K562 (cell line): ENCODE data around the gene TSC22D3. TPM values are rescaled to one million over a fixed set of nuclear protein-coding genes. Genes with fewer than 3 reads are reported as not detected.

Experiments
- BCL6 ChIP-seq: fragments of 250-450 bp; sonication (Bioruptor Pico); IDR thresholded peaks from 2 replicates; pipeline ENCODE4 v1.4.0; 2020
- CBFB ChIP-seq: sonication (generic); formaldehyde crosslinking; IDR thresholded peaks from 2 replicates; pipeline ENCODE4 v1.4.0; 2020; ENCODE audit warnings: mild to moderate bottlenecking, missing genetic modification reagents
- DIDO1 ChIP-seq: fragments of 450-650 bp; IDR thresholded peaks from 2 replicates; pipeline ENCODE4 v1.6.1; 2016; ENCODE audit warnings: low read depth, missing biosample characterization, missing genetic modification characterization
- ETV1 ChIP-seq: fragments of 450-650 bp; conservative IDR thresholded peaks from 2 replicates; pipeline ENCODE4 v1.6.1; 2016; ENCODE audit warnings: missing genetic modification characterization, control low read depth, low read depth, missing compliant biosample characterization
- FOXP4 ChIP-seq: sonication (generic); formaldehyde crosslinking; IDR thresholded peaks from 2 replicates; pipeline ENCODE4 v1.8.0; 2022; ENCODE audit warnings: mild to moderate bottlenecking, missing genetic modification reagents, borderline replicate concordance
- FUS ChIP-seq: fragments of 200-400 bp; formaldehyde crosslinking; optimal IDR thresholded peaks from 2 replicates; pipeline ENCODE3; 2017; ENCODE audit warnings: low read depth, low read length
- GABPB2 ChIP-seq: fragments of 250-450 bp; sonication (Bioruptor Pico); conservative IDR thresholded peaks from 2 replicates; pipeline ENCODE4 v1.5.1; 2021; ENCODE audit warnings: mild to moderate bottlenecking
- JUND ChIP-seq, 2 experiments: IDR thresholded peaks; 2 replicates in 1 of 2; 3 replicates in 1 of 2; pipeline ENCODE4 v1.6.1; 2011; ENCODE audit warnings: borderline replicate concordance in 2 of 2, low read depth in 2 of 2, low read length in 2 of 2, improper control_type of control experiment in 1 of 2, missing biosample characterization in 1 of 2, missing genetic modification characterization in 1 of 2, missing genetic modification reagents in 1 of 2
- KLF13 ChIP-seq: fragments of 450-650 bp; IDR thresholded peaks from 2 replicates; pipeline ENCODE4 v1.6.1; 2016; ENCODE audit warnings: missing genetic modification characterization, low read depth, mild to moderate bottlenecking, missing compliant biosample characterization, moderate library complexity, borderline replicate concordance
- LEF1 ChIP-seq: fragments of 450-650 bp; IDR thresholded peaks from 2 replicates; pipeline ENCODE4 v1.6.1; 2016; ENCODE audit warnings: mild to moderate bottlenecking
- NFE2L1 ChIP-seq: fragments of 450-650 bp; IDR thresholded peaks from 2 replicates; pipeline ENCODE4 v1.6.1; 2016; ENCODE audit warnings: missing genetic modification characterization, low read depth, mild to moderate bottlenecking, missing compliant biosample characterization, moderate library complexity, borderline replicate concordance
- PCBP1 ChIP-seq: fragments of 200-400 bp; formaldehyde crosslinking; IDR thresholded peaks from 2 replicates; pipeline ENCODE4 v1.6.1; 2018; ENCODE audit warnings: mild to moderate bottlenecking, low read depth, low read length; ENCODE audit not compliant: poor library complexity, severe bottlenecking
- USF2 ChIP-seq: sonication (generic); formaldehyde crosslinking; IDR thresholded peaks from 2 replicates; pipeline ENCODE4 v1.5.0; 2020; ENCODE audit warnings: missing genetic modification reagents
- ZNF445 ChIP-seq: fragments of 250-450 bp; sonication (Bioruptor Pico); IDR thresholded peaks from 2 replicates; pipeline ENCODE4 v1.4.0; 2020; ENCODE audit warnings: low read depth, mild to moderate bottlenecking, moderate library complexity
- ZNF668 ChIP-seq: fragments of 250-450 bp; sonication (Bioruptor Pico); IDR thresholded peaks from 2 replicates; pipeline ENCODE4 v1.8.0; 2022; ENCODE audit warnings: mild to moderate bottlenecking, inconsistent platforms
- ZNF778 ChIP-seq: fragments of 450-650 bp; formaldehyde crosslinking; IDR thresholded peaks from 2 replicates; pipeline ENCODE4 v1.4.0; 2020; ENCODE audit warnings: mild to moderate bottlenecking, moderate library complexity
- ZNF780A ChIP-seq: fragments of 250-450 bp; sonication (Bioruptor Pico); IDR thresholded peaks from 2 replicates; pipeline ENCODE4 v1.5.0; 2021; ENCODE audit warnings: mild to moderate bottlenecking
- ZNF830 ChIP-seq: fragments of 250-450 bp; sonication (Bioruptor Pico); IDR thresholded peaks from 2 replicates; pipeline ENCODE4 v1.5.0; 2021; ENCODE audit warnings: mild to moderate bottlenecking
- polyA plus RNA-seq, 8 experiments: library from polyadenylated mRNA; depleted of rRNA in 4 of 8; stranded (reverse) in 5 of 8; unstranded in 3 of 8; fragments of >200 nt; fragmentation: Nextera tagmentation in 2 of 8; fragmentation: Illumina TruSeq in 1 of 8; extraction: Ambion mirVana in 2 of 8; extraction: Trizol in 1 of 8; gene quantifications; 2 replicates each; pipeline versions ENCODE4 v1.2.1 to v1.2.3, GENCODE V29; 2011 to 2014; ENCODE audit warnings: inconsistent platforms in 1 of 8, missing spikeins in 1 of 8
- total RNA-seq, 7 experiments: library from RNA; depleted of rRNA in 6 of 7; stranded (reverse); fragments of >200 nt in 6 of 7; fragmentation: Illumina TruSeq in 2 of 7; extraction: Trizol in 2 of 7; gene quantifications; 2 replicates each; pipeline versions ENCODE4 v1.2.1 to v1.2.3, GENCODE V29; 2011 to 2021; ENCODE audit warnings: low replicate concordance in 1 of 7
- TF ChIP-seq, protein P1 (sequence below): sonication (generic); IDR thresholded peaks from 2 replicates; pipeline ENCODE4 v1.6.1; 2016
- TF ChIP-seq, protein P2 (sequence below): fragments of 450-650 bp; formaldehyde crosslinking; IDR thresholded peaks from 2 replicates; pipeline ENCODE4 v1.4.0; 2020; ENCODE audit warnings: mild to moderate bottlenecking, mixed read lengths
- TF ChIP-seq, protein P3 (sequence below): fragments of 450-650 bp; formaldehyde crosslinking; IDR thresholded peaks from 2 replicates; pipeline ENCODE4 v1.4.0; 2020; ENCODE audit warnings: mild to moderate bottlenecking

The TSC22D3 gene
- total and polyA plus RNA-seq, 9 of the 15 experiments (the other 6 are each of a cell fraction or from before 2014, with no cell fraction given), result 0.48 to 3.0 (median 0.87) TPM

GRCh38 chrX:107775734-107776511, at the start of gene TSC22D3 (continued):
- TF ChIP-seq FOXP4 (CRISPR knock-in tag) (no peak), BCL6 (CRISPR knock-in tag) (no peak), ZNF780A (no peak), ETV1 (tag) (no peak), GABPB2 (no peak), NFE2L1 (tag) (no peak), DIDO1 (tag) (no peak), LEF1 (no peak), FUS (no peak), CBFB (CRISPR knock-in tag) (no peak), PCBP1 (no peak), ZNF830 (CRISPR knock-in tag) (no peak), USF2 (no peak), ZNF778 (no peak), JUND (IDR thresholded peaks at IDR 0.05; ENCODE audit: borderline replicate concordance, low read depth, low read length) (peak; percentile 23; the same call in 1 of the 2 replicates), JUND (tag; IDR thresholded peaks at IDR 0.05; ENCODE audit: borderline replicate concordance, low read depth, low read length) (no peak), ZNF668 (no peak), KLF13 (tag) (no peak), ZNF445 (CRISPR knock-in tag) (no peak)
- TF ChIP-seq, protein P1, sequence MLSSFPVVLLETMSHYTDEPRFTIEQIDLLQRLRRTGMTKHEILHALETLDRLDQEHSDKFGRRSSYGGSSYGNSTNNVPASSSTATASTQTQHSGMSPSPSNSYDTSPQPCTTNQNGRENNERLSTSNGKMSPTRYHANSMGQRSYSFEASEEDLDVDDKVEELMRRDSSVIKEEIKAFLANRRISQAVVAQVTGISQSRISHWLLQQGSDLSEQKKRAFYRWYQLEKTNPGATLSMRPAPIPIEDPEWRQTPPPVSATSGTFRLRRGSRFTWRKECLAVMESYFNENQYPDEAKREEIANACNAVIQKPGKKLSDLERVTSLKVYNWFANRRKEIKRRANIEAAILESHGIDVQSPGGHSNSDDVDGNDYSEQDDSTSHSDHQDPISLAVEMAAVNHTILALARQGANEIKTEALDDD, result peak; percentile 38; the same call in 1 of the 2 replicates
- TF ChIP-seq, protein P2, sequence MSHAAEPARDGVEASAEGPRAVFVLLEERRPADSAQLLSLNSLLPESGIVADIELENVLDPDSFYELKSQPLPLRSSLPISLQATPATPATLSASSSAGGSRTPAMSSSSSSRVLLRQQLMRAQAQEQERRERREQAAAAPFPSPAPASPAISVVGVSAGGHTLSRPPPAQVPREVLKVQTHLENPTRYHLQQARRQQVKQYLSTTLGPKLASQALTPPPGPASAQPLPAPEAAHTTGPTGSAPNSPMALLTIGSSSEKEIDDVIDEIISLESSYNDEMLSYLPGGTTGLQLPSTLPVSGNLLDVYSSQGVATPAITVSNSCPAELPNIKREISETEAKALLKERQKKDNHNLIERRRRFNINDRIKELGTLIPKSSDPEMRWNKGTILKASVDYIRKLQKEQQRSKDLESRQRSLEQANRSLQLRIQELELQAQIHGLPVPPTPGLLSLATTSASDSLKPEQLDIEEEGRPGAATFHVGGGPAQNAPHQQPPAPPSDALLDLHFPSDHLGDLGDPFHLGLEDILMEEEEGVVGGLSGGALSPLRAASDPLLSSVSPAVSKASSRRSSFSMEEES, result no peak
- TF ChIP-seq, protein P3, sequence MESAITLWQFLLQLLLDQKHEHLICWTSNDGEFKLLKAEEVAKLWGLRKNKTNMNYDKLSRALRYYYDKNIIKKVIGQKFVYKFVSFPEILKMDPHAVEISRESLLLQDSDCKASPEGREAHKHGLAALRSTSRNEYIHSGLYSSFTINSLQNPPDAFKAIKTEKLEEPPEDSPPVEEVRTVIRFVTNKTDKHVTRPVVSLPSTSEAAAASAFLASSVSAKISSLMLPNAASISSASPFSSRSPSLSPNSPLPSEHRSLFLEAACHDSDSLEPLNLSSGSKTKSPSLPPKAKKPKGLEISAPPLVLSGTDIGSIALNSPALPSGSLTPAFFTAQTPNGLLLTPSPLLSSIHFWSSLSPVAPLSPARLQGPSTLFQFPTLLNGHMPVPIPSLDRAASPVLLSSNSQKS (CRISPR knock-in tag), result no peak
